Small intestine (tissue), 7 donors: ENCODE results near the gene KRTAP2-4. TPM values are rescaled to one million over a fixed set of nuclear protein-coding genes. Genes with fewer than 3 reads are reported as not detected.
"Not testable (repeated sequence)": the region's sequence is repeated elsewhere in the genome, so short reads cannot be mapped to it uniquely, and the experiment has no call there.

Experiments used
- DNase-seq, 2 donors: peaks; one replicate each; pipeline versions ENCODE4 v3.0.0 to v3.0.0-alpha.2; 2013
- FAIRE-seq: peaks from 2 replicates; lab custom pipeline; 2012; peaks lifted over from hg19 to GRCh38; lab: Jason Lieb, UNC
- H3K27ac ChIP-seq, 3 donors: one replicate each; pipeline ENCODE4 v1.5.1; 2013; ENCODE audit warnings: low read length in 2 of 3, mild to moderate bottlenecking in 2 of 3, control low read depth in 1 of 3, inconsistent platforms in 1 of 3, low read depth in 1 of 3, moderate library complexity in 1 of 3
- H3K27me3 ChIP-seq, 3 donors: one replicate each; pipeline ENCODE4 v1.6.1; 2013; ENCODE audit warnings: low read length in 3 of 3, inconsistent platforms in 1 of 3; ENCODE audit not compliant: control insufficient read depth in 3 of 3, insufficient read depth in 3 of 3
- H3K36me3 ChIP-seq, 3 donors: one replicate each; pipeline ENCODE4 v1.6.1; 2013; ENCODE audit warnings: low read length in 3 of 3, inconsistent platforms in 1 of 3, low read depth in 1 of 3, mild to moderate bottlenecking in 1 of 3, moderate library complexity in 1 of 3; ENCODE audit not compliant: control insufficient read depth in 3 of 3, insufficient read depth in 2 of 3
- H3K4me1 ChIP-seq, 3 donors: one replicate each; pipeline ENCODE4 v1.6.1; 2013; ENCODE audit warnings: low read length in 2 of 3, inconsistent platforms in 1 of 3, low read depth in 1 of 3, mild to moderate bottlenecking in 1 of 3, moderate library complexity in 1 of 3; ENCODE audit not compliant: control insufficient read depth in 3 of 3, insufficient read depth in 2 of 3
- H3K4me3 ChIP-seq, 3 donors: one replicate each; pipeline ENCODE4 v1.5.1; 2013; ENCODE audit warnings: low read length in 3 of 3, control low read depth in 1 of 3, inconsistent platforms in 1 of 3, low read depth in 1 of 3, mild to moderate bottlenecking in 1 of 3, moderate library complexity in 1 of 3
- H3K9me3 ChIP-seq, 2 donors: one replicate each; pipeline ENCODE4 v1.6.1; 2013; ENCODE audit warnings: low read depth in 1 of 2, low read length in 1 of 2; ENCODE audit not compliant: control insufficient read depth in 2 of 2, insufficient read depth in 1 of 2
- WGBS, 3 donors: extraction: QIAGEN DNeasy Blood & Tissue Kit; methylation state at CpG; one replicate each; pipeline ENCODE4 v1.1.7; 2013; 5-methylcytosine and 5-hydroxymethylcytosine counted together
- polyA plus RNA-seq, 4 donors: library from polyadenylated mRNA; stranded (reverse) in 3 of 4; unstranded in 1 of 4; fragments of 200-250 nt in 3 of 4; fragments of 120-200 nt in 1 of 4; gene quantifications; one replicate each; pipeline versions ENCODE4 v1.2.1 to v1.2.3, GENCODE V29; 2013
- donor health status: healthy with polysubstance abuse.
- donor health status: control.
- donor health status: control.
- donor health status: Bipolar disorder and iron deficiency.
- donor health status: healthy.

Gene KRTAP2-4
- polyA plus RNA-seq, 4 donors = not detected

GRCh38 chr17:41054556-41054955 is 11.1 kb downstream of the KRTAP2-4 start:
- WGBS, 3 donors = 65 to 69% (median 69%) methylated on average over 5 to 9 of the region's 9 CpGs

GRCh38 chr17:41054025-41054424 is 11.7 kb downstream of the KRTAP2-4 start:
- Histone ChIP-seq H3K4me3 (no peak overlapping the region), H3K9me3 (no peaks in the 10 kb centered on the region), H3K36me3 (no peaks in the 10 kb centered on the region), H3K27me3 (peaks cover 0 to 4% (median 3%) of the 10 kb centered on the region in 3 donors), H3K4me1 (no peaks in the 10 kb centered on the region), H3K27ac (no peak overlapping the region)
- WGBS, 3 donors = 86 to 89% (median 87%) methylated on average over 4 of the region's 4 CpGs
- DNase-seq (no peak), FAIRE-seq (no peak)

More at GRCh38 chr17:41054556-41054955, 11.1 kb downstream of the KRTAP2-4 start:
- H3K27me3 ChIP-seq, DNase-seq, H3K27ac ChIP-seq, FAIRE-seq, H3K9me3 ChIP-seq, H3K4me3 ChIP-seq, H3K4me1 ChIP-seq, H3K36me3 ChIP-seq: not testable (repeated sequence)

DNA sequence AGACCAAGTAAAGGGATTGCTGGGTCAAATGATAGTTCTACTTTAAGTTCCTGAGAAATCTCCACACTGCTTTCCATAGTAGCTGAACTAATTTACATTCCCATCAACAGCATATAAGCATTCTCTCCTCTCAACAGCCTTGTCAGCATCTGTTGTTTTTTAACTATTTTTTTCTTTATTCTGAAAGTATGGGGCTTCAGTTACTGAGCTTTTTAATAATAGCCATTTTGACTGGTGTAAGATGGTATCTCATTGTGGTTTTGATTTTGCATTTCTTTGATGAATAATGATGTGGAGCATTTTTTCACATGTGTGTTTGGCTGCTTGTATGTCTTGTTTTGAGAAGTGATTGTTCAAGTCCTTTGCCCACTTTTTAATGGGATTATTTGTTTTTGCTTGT is 13.1 kb downstream of the KRTAP2-4 start:
- no peaks in the 10 kb centered on the region for H3K36me3 ChIP-seq
- H3K27me3 ChIP-seq = peaks cover 0 to 8% (median 7%) of the 10 kb centered on the region in 3 donors
- DNase-seq (no peak), FAIRE-seq (no peak)
- H3K4me3 ChIP-seq = no peak overlapping the region
- H3K4me1 ChIP-seq = no peaks in the 10 kb centered on the region
- no peaks in the 10 kb centered on the region for H3K9me3 ChIP-seq
- H3K27ac ChIP-seq = no peak overlapping the region

GRCh38 chr17:41049110-41049509 is 16.6 kb downstream of the KRTAP2-4 start:
- Histone ChIP-seq H3K27ac (no peak overlapping the region), H3K36me3 (no peaks in the 10 kb centered on the region), H3K27me3 (peaks cover 0 to 10% (median 9%) of the 10 kb centered on the region in 3 donors), H3K4me3 (no peak overlapping the region), H3K9me3 (no peaks in the 10 kb centered on the region), H3K4me1 (no peaks in the 10 kb centered on the region)
- WGBS, 3 donors = 40 to 59% (median 49%) methylated on average over 2 of the region's 2 CpGs
- DNase-seq (no peak), FAIRE-seq (no peak)

- Histone ChIP-seq H3K27ac (no peak overlapping the region), H3K36me3 (no peaks in the 10 kb centered on the region), H3K4me3 (no peak overlapping the region), H3K9me3 (no peaks in the 10 kb centered on the region), H3K27me3 (peaks cover 0 to 10% (median 9%) of the 10 kb centered on the region in 3 donors), H3K4me1 (no peaks in the 10 kb centered on the region)
- FAIRE-seq (no peak), DNase-seq (no peak)
- WGBS, 3 donors = 58 to 61% (median 59%) methylated on average over 7 of the region's 7 CpGs
Observed at GRCh38 chr17:41048441-41048840, 17.2 kb downstream of the KRTAP2-4 start.

DNA sequence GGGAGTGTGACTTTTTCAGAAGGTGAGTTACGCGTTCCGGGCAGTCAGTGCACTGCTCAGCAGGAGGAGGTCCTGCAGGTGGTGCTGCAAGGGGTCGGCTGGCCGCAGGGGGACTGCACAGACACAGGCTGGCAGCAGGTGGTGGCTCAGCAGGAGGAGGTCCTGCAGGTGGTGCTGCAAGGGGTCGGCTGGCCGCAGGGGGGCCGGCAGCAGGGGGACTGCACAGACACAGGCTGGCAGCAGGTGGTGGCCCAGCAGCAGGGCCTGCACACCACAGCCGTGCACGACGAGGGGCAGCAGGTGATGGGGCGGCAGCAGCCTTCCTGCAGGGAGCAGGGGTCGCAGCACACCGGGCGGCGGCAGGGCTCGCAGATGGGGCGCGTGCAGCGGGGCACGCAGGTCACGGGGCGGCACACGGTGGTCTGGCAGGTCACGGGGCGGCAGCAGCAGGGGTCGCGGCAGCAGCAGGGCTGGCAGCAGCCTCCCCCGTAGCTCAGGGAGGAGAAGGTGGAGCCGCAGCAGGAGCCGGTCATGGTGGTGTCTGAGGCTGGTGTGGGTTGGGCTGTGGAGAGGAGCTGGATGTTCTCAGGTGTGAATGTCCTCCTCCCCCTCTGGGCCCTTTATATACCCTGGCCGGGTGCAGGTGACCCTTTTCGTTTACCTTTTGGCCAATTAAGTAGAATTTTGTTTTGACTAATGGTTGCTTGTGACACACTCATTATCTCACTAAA is 18.8 kb downstream of the KRTAP2-4 start, which contains the start of gene KRTAP2-1:
Gene KRTAP2-1 (minus strand): TSS at position 582 of the 731 bp plus-strand sequence. CDS start 49 bp downstream, at position 533.
- not testable (repeated sequence) for DNase-seq, H3K4me1 ChIP-seq, FAIRE-seq, H3K4me3 ChIP-seq, H3K9me3 ChIP-seq, H3K36me3 ChIP-seq, H3K27ac ChIP-seq
- 51 to 66% (median 52%) methylated on average over 7 to 10 of the region's 33 CpGs for WGBS, 3 donors
- peaks cover 0 to 10% (median 9%) of the 10 kb centered on the region in 3 donors for H3K27me3 ChIP-seq

GRCh38 chr17:41042953-41043352 is 22.7 kb downstream of the KRTAP2-4 start:
- Histone ChIP-seq H3K36me3 (no peaks in the 10 kb centered on the region), H3K9me3 (no peaks in the 10 kb centered on the region), H3K4me3 (no peak overlapping the region), H3K27me3 (peaks cover 0 to 7% (median 2%) of the 10 kb centered on the region in 3 donors), H3K27ac (no peak overlapping the region), H3K4me1 (no peaks in the 10 kb centered on the region)
- WGBS, 3 donors = 98 to 100% (median 100%) methylated on average over 1 of the region's 1 CpG
- FAIRE-seq (no peak), DNase-seq (no peak)

GRCh38 chr17:41040783-41041571 is 24.7 kb downstream of the KRTAP2-4 start, which contains the start of gene KRTAP1-1:
TSS of gene KRTAP1-1 (minus strand) at chr17:41041450. CDS start at chr17:41041397, 53 bp downstream.
- not testable (repeated sequence) for FAIRE-seq, H3K4me1 ChIP-seq, H3K9me3 ChIP-seq, DNase-seq, H3K36me3 ChIP-seq, H3K27ac ChIP-seq, H3K4me3 ChIP-seq, H3K27me3 ChIP-seq
- WGBS, 3 donors = 69 to 78% (median 74%) methylated on average over 13 to 14 of the region's 14 CpGs
